Trophoblast cell (in vitro differentiated cells and primary cell): ENCODE data around the gene SIX5.
A peak's percentile ranks its signal among the peaks of the same experiment; 100 is the strongest.

Source experiments
- DNase-seq, 2 donors: peaks; one replicate each; pipeline ENCODE4 v3.0.0-alpha.2; 2016
- H2AFZ ChIP-seq: 2 replicates; pipeline ENCODE4 v1.6.1; 2013; ENCODE audit warnings: low read length, moderate library complexity, mild to moderate bottlenecking; ENCODE audit not compliant: insufficient read depth, poor library complexity
- H2AK5ac ChIP-seq: 2 replicates; pipeline ENCODE4 v1.6.1; 2013; ENCODE audit warnings: mild to moderate bottlenecking, low read length
- H2BK120ac ChIP-seq: 2 replicates; pipeline ENCODE4 v1.6.1; 2013; ENCODE audit warnings: low read length, mild to moderate bottlenecking, moderate library complexity; ENCODE audit not compliant: insufficient read depth, poor library complexity
- H2BK12ac ChIP-seq: 2 replicates; pipeline ENCODE4 v1.6.1; 2013; ENCODE audit warnings: mild to moderate bottlenecking, low read length, moderate library complexity
- H2BK5ac ChIP-seq: 2 replicates; pipeline ENCODE4 v1.6.1; 2013; ENCODE audit warnings: low read length, low read depth, moderate library complexity, mild to moderate bottlenecking; ENCODE audit not compliant: poor library complexity
- H3K14ac ChIP-seq: 2 replicates; pipeline ENCODE4 v1.6.1; 2013; ENCODE audit warnings: mild to moderate bottlenecking, low read length
- H3K18ac ChIP-seq: 2 replicates; pipeline ENCODE4 v1.6.1; 2013; ENCODE audit warnings: mild to moderate bottlenecking, low read length
- H3K23ac ChIP-seq: 2 replicates; pipeline ENCODE4 v1.6.1; 2013; ENCODE audit warnings: low read length
- H3K27ac ChIP-seq: 2 replicates; pipeline ENCODE4 v1.5.1; 2013; ENCODE audit warnings: low read depth, mild to moderate bottlenecking, inconsistent platforms, low read length, moderate library complexity
- H3K27me3 ChIP-seq: 2 replicates; pipeline ENCODE4 v1.6.1; 2013; ENCODE audit warnings: inconsistent platforms, mild to moderate bottlenecking, low read length, moderate library complexity; ENCODE audit not compliant: insufficient read depth
- H3K36me3 ChIP-seq, 2 experiments: 1 replicate in 1 of 2; 2 replicates in 1 of 2; pipeline ENCODE4 v1.6.1; 2013; ENCODE audit warnings: low read length in 2 of 2, mild to moderate bottlenecking in 2 of 2, moderate library complexity in 1 of 2; ENCODE audit not compliant: insufficient read depth in 2 of 2, control insufficient read depth in 1 of 2
- H3K4ac ChIP-seq: 2 replicates; pipeline ENCODE4 v1.6.1; 2013; ENCODE audit warnings: low read depth, mild to moderate bottlenecking, low read length, moderate library complexity
- H3K4me1 ChIP-seq, 2 experiments: 1 replicate in 1 of 2; 2 replicates in 1 of 2; pipeline ENCODE4 v1.6.1; 2013; ENCODE audit warnings: low read length in 2 of 2, mild to moderate bottlenecking in 2 of 2, moderate library complexity in 1 of 2; ENCODE audit not compliant: insufficient read depth in 2 of 2, control insufficient read depth in 1 of 2
- H3K4me2 ChIP-seq: 2 replicates; pipeline ENCODE4 v1.6.1; 2013; ENCODE audit warnings: inconsistent platforms, mild to moderate bottlenecking, low read length, moderate library complexity
- H3K4me3 ChIP-seq: 2 replicates; pipeline ENCODE4 v1.5.1; 2013; ENCODE audit warnings: mild to moderate bottlenecking, low read depth, low read length, inconsistent platforms
- H3K79me1 ChIP-seq: one replicate; pipeline ENCODE4 v1.6.1; 2013; ENCODE audit warnings: low read length
- H3K79me2 ChIP-seq: 2 replicates; pipeline ENCODE4 v1.6.1; 2013; ENCODE audit warnings: low read length, mild to moderate bottlenecking; ENCODE audit not compliant: control insufficient read depth, insufficient read depth, poor library complexity
- H3K9ac ChIP-seq: 2 replicates; pipeline ENCODE4 v1.6.1; 2013; ENCODE audit warnings: mild to moderate bottlenecking, low read length
- H3K9me3 ChIP-seq: 2 replicates; pipeline ENCODE4 v1.6.1; 2013; ENCODE audit warnings: low read depth, mild to moderate bottlenecking, control low read depth, inconsistent platforms, low read length; ENCODE audit not compliant: insufficient read depth
- H4K12ac ChIP-seq: 2 replicates; pipeline ENCODE4 v1.6.1; 2013; ENCODE audit warnings: low read depth, mild to moderate bottlenecking, low read length, moderate library complexity
- H4K8ac ChIP-seq: 2 replicates; pipeline ENCODE4 v1.6.1; 2013; ENCODE audit warnings: low read depth, mild to moderate bottlenecking, low read length, moderate library complexity
- H4K91ac ChIP-seq: one replicate; pipeline ENCODE4 v1.6.1; 2013; ENCODE audit warnings: low read depth, mild to moderate bottlenecking, low read length, moderate library complexity
- WGBS: extraction: QIAGEN DNeasy Blood & Tissue Kit; methylation state at CpG from one replicate; pipeline ENCODE4 v1.1.7; 2013; ENCODE audit warnings: missing lambda C conversion rate; ENCODE audit not compliant: insufficient read length, insufficient coverage; ENCODE audit errors: extremely low coverage; 5-methylcytosine and 5-hydroxymethylcytosine counted together

The SIX5 gene

DNA sequence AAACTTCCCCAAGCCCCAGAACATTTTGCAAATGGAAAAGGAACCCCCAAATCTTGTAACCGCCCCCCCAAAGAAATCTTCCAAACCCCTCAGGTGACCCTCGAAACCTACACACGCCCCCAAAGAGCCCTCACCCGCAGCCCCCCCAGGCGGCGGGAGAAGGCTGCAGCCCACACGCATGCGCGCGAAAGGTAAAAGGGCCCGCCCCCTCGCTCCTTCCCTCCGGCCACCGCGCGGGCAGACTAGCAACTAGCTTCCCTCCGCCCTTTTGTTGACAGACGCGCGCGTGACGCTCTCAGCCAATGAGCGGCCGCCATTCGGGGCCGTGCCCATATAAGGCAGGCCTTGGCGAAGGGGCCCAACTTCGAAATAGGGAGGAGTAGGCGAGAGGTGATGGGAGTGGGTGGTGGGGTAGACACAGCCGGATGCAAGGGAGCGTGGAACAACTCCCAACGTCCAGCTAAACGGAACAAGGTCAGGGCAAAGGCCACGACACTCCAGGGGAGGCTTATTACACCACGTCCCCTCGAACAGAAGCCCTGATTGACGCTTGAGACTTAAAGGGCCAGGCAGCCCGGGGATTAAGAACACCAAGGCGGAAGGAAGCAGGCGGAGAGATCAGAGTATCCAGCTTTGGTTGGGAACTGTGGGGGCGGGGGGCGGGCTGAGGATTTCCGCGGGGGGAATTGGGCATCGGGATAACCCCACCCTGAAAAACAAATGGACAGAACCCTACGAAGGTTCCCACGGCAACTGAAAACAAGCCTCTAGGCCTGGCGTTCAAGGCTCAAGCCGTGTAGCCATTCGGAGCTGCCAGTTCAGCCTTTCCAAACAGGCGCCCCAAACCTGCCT lies 51.7 kb downstream of the SIX5 start:
- H3K36me3 ChIP-seq, result peaks cover 23% of the 10 kb centered on the region in 2 experiments
- H3K14ac ChIP-seq, result peak overlapping the region; percentile 75
- peak overlapping the region; percentile 9 for H2AFZ ChIP-seq
- H2BK12ac ChIP-seq, result peak overlapping the region; percentile 9
- peak overlapping the region; percentile 80 for H4K91ac ChIP-seq
- peak overlapping the region; percentile 67 for H3K18ac ChIP-seq
- H3K27ac ChIP-seq, result peak overlapping the region; percentile 58
- no peak overlapping the region for H2AK5ac ChIP-seq
- H3K23ac ChIP-seq, result no peak overlapping the region
- H2BK5ac ChIP-seq, result peak overlapping the region; percentile 74
- H4K12ac ChIP-seq, result peak overlapping the region; percentile 37
- no CpG with 5 or more reads among the region's 51 CpGs for WGBS
- peaks cover 10% of the 10 kb centered on the region for H3K79me1 ChIP-seq
- H3K27me3 ChIP-seq, result no peaks in the 10 kb centered on the region
- H4K8ac ChIP-seq, result peak overlapping the region; percentile 72
- DNase-seq, result peak; percentile 100
- H3K4ac ChIP-seq, result peak overlapping the region; percentile 57
- no peaks in the 10 kb centered on the region for H3K9me3 ChIP-seq
- H2BK120ac ChIP-seq, result peak overlapping the region; percentile 82
- H3K79me2 ChIP-seq, result peaks cover 8% of the 10 kb centered on the region
- H3K4me2 ChIP-seq, result peak overlapping the region; percentile 98
- peaks cover 13 to 15% of the 10 kb centered on the region in 2 experiments for H3K4me1 ChIP-seq
- peak overlapping the region; percentile 74 for H3K4me3 ChIP-seq
- H3K9ac ChIP-seq, result peak overlapping the region; percentile 97

DNA sequence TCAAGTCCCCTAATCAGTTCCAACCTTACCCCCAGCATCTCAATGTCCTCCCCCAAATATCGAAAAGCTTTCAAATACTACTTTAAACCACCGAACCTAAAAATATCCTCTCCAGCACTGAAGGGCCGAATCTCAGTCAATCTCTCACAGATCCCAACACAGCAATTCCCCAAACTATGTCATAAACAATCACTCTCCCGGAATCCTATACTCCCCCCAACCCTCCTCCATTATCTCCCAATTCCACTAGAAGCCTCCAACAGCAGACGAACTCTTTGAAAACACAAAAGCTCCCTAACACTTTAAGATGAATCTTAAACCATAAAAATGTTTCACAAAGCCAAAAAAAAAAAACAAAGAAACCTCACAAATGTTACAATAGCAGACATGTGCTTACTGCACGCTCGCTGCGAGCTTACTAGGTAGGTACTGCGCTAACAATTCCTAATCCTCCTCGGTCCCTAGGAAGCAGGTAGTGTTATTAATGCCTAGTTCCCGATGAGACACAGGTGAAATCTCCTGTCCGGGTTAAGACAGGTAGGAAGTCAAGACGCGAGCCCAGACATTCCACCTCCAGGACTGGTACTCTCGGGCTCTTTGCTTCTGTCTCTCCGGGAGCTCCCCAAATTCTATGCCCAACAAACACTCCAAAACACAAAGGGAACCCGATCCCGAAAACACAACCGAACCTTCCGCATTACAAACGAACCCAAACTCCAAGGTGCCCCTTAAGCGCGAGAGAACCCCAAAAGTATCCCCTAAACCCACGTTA lies 52.5 kb downstream of the SIX5 start:
- Histone ChIP-seq H3K9ac (peak overlapping the region; percentile 97), H3K79me1 (peaks cover 8% of the 10 kb centered on the region), H3K14ac (peak overlapping the region; percentile 75), H2AK5ac (peak overlapping the region; percentile 28), H3K9me3 (no peaks in the 10 kb centered on the region), H2AFZ (peak overlapping the region; percentile 30), H4K91ac (peak overlapping the region; percentile 80), H3K18ac (peak overlapping the region; percentile 67), H3K23ac (no peak overlapping the region), H2BK12ac (no peak overlapping the region), H3K4me3 (peak overlapping the region; percentile 74), H3K27ac (peak overlapping the region; percentile 58), H4K8ac (peak overlapping the region; percentile 64), H4K12ac (peak overlapping the region; percentile 36), H3K4me1 (peaks cover 9 to 11% of the 10 kb centered on the region in 2 experiments), H3K4ac (peak overlapping the region; percentile 57), H2BK120ac (peak overlapping the region; percentile 82), H3K4me2 (peak overlapping the region; percentile 98), H3K79me2 (peaks cover 8% of the 10 kb centered on the region), H2BK5ac (peak overlapping the region; percentile 74), H3K27me3 (no peaks in the 10 kb centered on the region), H3K36me3 (peaks cover 24 to 30% of the 10 kb centered on the region in 2 experiments)
- WGBS, result 100% methylated on average over 1 of the region's 24 CpGs
- DNase-seq, result peak; percentile 32 to 60

DNA sequence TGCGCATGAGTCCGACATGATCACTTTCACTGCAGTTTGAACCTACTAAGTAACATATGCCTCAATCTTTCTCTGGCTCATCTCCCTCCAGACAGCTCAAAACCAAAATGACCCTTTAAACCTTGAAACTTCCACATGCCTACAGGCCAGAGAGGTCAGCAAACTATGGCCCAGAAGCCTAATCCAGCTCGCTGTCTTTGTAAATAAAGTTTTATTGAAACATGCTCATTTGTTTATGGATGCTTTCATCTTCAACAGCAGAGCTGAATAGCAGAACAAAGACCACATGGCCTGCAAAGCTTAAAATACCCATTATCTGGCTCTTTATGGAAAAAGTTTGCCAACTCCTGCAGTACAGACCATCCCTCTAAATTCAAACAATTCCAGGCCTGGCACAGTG lies 53.9 kb downstream of the SIX5 start:
- Histone ChIP-seq H3K18ac (no peak overlapping the region), H3K27me3 (no peaks in the 10 kb centered on the region), H4K8ac (no peak overlapping the region), H4K91ac (no peak overlapping the region), H3K4me3 (no peak overlapping the region), H2BK12ac (no peak overlapping the region), H3K9ac (no peak overlapping the region), H3K23ac (no peak overlapping the region), H3K4me2 (no peak overlapping the region), H3K9me3 (no peaks in the 10 kb centered on the region), H3K79me1 (peaks cover 8% of the 10 kb centered on the region), H3K4me1 (peaks cover 9 to 11% of the 10 kb centered on the region in 2 experiments), H3K4ac (peak overlapping the region; percentile 44), H2BK5ac (no peak overlapping the region), H3K27ac (no peak overlapping the region), H3K14ac (no peak overlapping the region), H3K36me3 (peaks cover 28 to 30% of the 10 kb centered on the region in 2 experiments), H2AK5ac (no peak overlapping the region), H4K12ac (no peak overlapping the region), H3K79me2 (peaks cover 8% of the 10 kb centered on the region), H2AFZ (no peak overlapping the region), H2BK120ac (no peak overlapping the region)
- WGBS, result no CpG with 5 or more reads among the region's 3 CpGs
- DNase-seq, result no peak
